Stimulated activated CD8-positive, alpha-beta memory T cell treated with anti-CD3 and anti-CD28 coated beads, Interleukin-4, amount 100 ng/mL, for 4 hours (primary cell): ENCODE measurements around the gene MRPS22.
"Not testable (repeated sequence)": the region's sequence is repeated elsewhere in the genome, so short reads cannot be mapped to it uniquely, and the experiment has no call there.

Experiments used
- DNase-seq, 2 donors: peaks; one replicate each; pipeline ENCODE4 v3.0.0-alpha.2; 2020; ENCODE audit warnings: low read depth in 2 of 2, low spot score in 1 of 2

MRPS22 gene

DNA sequence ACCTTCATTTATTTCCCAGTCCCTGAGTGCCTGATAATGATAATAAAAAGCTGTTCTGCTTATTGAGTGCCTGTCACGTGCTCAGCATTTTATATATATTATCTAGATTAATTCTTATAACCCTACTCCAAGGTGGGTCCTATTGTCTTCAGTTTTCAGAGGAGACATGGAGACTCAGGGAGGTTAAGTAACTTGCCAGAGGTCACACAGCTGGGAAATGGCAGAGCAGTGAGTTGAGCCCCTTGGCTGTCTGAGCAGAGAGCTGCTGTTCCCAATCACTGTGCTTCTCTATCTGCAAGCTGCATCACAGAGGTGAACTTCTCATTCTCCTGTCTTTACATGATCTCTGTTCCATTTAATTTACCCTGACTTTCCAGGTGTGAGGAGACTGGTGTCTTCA lies 32.3 kb upstream of the MRPS22 start:
- no peak for DNase-seq

DNA sequence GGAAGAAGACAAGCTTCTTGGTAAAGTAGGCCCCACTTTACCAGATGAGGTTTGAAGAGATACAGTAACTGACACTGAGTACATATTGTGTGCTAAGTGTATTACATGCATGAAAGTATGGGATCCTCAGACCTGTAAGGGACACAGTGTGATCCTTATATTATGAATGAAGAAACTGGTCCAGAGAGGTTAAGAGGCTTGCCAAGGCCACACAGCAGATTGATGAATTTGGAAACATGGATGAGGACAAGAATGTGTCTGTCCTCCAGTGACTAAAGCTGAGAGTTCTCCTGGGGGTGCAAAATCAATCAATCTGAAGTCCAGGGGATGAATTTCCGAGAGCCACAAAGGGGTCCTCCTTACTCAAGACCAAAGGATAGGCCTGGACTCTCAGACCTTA lies 31.4 kb upstream of the MRPS22 start:
- DNase-seq, result no peak

DNA sequence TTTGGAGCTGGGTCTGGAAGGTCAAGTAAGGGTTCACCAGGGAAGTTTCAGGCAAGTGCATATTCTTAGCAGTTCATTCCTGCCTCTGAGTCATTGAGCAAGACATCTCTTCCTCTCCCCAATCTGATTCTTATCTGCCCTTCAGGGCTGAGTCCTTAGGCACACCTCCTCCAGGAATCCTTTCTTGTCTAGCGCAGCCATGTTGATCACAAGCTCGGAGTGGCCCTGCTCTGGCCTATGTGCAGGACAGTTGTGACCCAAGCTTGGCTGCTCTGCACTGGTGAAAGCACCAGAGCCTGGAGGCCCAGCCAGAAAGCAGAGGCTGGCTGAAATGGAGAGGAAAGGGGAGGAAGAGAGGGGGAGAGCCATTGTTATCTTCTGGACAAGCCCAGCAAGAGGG lies 30.9 kb upstream of the MRPS22 start:
- no peak for DNase-seq

DNA sequence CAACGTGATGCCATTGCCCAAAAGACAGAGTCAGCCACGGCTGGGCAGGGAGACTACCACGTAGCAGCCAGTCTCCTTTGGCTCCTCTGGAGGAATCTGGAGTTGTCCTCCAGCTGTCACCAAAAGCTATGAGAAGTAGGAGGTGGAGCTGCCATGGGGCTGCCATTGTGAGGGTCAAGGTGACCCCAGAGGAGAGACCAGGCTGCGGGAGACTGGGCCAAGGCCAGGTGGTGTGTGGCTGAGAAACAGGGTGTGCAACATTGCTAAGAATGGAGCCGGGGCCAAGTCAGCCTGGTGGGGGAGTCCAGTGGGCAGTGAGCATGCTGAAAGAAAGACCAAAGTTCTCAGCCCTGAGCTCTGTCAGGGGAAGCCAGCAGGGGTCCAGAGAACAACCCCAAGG lies 29.9 kb upstream of the MRPS22 start:
- DNase-seq, result no peak

DNA sequence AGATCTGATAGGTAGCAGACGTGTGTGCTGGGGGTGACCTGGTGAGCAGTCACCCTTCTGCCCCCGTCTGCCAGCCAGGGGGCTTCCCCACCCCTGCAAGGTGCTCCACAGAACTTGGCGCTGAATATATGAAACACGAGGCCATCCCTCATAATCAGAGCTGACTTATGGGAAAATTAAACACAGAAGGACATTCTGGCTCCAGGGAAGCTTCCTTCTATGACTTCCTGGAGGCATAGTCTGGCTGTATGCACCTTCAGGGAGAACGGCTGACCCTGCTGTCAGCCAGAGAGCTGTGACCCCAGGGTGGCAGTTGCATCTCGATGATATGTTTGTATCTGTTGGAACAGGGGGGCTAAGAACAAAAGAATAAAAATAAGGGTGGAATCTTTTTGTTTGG lies 26.6 kb upstream of the MRPS22 start:
- DNase-seq, result no peak

DNA sequence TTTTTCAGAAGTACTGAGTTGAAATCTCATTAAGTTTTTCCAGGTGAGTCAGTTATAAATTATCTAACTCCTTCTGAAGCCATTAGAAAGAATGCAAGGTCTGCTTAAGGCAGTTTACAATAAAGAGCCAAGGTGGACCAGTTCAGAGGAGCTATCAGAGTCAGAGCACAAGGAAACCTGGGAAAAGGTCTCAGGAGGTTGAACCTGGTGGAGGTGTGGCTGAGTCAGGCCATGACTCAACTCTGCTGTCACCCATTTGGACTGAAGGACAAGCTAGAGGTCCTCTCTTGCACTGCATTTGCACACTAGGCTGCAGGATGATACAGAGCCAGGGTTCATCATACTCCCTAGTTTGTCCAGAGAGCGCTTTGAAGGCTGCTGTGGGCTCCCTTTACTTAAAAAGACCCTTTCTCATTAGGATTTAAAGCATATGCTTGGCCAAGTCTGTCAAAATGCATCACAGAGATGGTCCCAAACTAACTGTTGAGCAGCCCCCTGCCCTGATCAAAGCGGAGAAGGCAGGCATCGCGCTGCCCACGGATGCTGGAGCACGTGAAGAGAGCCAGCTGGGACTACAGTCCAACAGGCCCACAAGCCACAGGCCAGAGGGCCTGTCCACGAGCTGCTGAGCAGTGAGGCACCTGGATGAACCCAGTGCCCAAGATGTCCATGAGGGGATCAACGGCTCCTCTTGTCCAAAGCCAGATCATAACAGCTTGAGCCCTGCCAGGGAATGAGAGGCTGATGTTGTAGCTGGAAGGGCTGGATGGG lies 26.0 kb upstream of the MRPS22 start:
- no peak for DNase-seq

DNA sequence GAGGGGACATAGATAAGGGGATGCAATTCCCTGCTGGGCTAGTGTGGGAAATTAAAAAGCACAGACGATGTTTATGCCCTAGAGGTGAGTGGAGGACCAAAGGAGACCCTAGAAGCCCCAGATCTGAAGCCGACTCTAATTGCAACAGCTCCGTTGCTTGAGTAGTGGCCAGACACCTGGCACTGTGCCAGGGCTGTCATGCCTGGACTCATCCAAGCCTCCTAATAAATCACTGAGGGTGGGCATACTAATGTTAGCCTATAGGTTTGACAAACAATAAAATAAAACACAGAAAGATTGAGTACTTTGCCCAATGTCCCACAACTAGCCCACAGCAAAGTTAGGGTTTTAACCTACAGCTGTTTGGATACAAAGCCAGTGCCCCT lies 25.4 kb upstream of the MRPS22 start:
- DNase-seq, result no peak

DNA sequence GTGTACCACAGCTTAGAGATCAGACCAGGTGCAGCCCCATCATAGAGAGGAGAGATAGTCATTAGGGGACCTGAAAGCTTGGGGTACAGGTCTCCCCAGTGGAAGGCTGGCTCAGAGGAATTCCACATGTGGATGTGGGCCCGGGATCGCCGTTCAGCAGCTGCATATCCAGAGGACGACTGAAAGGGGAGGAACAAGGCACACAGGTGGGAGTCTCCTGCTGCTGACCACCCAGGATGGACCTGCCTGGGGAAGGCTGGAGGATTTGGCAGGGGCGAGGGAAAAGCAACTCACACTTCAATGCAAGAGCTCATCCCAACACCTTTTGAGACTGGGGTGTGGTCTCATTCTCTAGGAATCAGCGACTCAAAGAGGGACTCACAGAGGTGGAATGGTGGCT lies 25.0 kb upstream of the MRPS22 start:
- DNase-seq, result no peak

DNA sequence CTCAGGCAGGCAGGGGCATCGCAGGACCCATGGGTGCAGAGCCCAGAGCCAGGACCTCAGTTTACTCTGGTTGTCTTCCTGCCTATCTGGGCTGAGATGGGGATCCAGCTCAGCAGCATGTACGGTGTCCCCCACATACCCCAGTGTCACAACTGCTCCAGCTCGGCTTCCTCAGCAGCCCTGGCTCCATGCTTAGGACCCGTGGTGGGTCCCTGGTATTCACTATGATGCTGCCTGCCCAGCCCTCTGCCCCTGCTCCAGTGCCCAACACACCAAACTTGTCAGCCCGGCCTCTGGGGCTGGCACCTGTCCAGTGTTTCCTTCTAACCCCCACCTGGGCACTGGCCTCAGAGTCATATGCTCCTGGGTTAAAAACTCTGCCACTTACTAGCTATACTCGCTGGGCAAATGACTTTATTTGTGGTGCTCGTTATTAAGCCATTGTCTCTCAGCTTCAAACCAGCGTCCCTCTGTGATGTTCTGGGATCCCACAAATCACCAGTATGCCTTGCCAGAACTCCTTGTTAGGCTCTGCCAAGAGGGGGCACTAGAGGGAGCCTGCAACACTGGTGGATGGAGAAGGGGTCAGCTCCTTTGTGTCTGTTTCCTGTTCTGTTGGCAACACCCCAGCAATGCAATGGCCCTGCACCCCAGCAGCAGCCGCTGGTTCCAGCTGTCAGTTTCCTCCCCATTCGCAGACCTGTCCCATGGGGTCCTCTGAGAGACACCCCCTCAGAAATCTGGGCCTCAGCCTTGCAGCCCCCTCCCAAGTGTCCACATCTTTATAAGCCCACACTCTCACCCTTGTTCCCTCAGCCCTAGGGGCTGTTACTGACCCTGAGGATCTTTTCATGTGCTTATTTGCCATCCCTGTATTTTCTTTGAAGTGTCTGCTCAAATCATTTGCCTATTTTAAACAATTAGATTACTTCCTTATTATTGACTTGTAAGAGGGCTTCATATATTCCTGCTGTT lies 24.1 kb upstream of the MRPS22 start:
- DNase-seq, result no peak

DNA sequence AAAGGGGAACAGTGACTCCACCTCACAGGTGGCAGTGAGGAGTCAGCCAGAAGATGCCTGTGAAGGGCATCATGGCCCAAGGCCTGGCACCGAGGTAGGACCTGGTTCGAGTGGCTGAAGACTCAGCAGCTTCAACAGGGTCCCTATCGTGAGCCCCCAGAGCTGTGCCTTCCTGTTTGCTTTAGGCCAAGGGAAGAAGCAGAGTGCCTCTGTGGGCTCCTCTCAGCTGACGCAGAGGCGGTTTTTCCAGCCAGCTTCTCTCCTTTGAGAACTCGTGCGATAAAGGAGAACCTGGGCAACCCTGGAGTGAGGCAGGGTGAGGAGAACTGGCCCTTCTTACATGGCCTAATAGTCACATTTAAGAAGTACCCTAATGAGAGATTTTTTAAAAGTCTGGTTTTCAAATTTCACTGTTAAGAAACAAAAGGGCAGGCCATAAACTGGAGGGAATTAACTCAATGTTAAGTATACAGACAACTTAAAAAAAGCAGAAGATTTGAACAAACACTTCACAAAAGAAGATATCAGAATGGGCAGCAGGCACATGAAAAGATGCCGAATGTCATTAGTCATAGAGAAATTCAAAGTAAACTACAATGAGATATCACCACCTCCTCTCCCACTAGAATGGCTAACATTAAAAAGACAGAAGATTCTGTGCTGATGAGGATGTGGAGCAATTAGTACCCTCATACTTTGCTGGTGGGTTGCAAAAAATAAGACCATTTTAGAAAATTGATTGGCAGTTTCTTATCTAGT lies 23.1 kb upstream of the MRPS22 start:
- DNase-seq, result no peak

DNA sequence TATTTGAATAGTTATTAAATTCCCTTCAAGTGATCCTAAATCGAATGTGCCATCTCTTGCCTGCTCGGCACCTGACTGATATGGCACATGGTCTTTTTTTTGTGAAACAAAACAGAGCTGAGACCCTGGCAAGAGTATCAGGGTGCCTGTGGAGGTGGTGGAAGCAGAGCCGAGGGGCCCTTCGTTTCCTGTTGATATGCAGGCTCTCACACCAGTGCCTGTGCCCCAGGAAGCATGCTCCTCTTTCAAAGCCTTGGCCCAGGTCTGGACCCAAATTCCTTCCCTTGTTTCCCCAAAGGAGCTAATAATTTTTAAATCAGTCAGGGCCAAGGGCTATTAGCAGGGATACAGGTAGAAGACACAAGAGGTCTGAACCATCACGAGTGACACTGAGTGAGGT lies 21.5 kb upstream of the MRPS22 start:
- DNase-seq, result no peak

DNA sequence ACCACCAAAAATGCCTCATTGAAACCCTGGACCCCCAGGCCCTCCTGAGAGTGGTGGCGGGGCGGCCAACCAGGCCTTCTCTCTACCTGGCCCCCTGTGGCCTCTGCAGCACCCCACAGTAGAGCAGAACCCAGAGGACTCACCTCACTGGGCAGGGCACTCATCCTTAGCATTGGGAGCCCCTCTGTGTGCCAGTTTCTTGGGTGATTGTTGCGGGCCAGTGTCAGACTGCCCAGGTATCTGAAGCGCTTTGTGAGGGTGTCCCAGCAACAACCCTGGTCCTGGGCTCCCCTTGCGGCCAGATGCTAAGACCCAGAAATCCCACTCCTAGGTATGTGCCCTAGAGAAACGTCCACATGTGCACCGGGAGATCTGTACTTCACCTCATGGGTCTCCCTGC lies 20.7 kb upstream of the MRPS22 start:
- DNase-seq, result no peak

DNA sequence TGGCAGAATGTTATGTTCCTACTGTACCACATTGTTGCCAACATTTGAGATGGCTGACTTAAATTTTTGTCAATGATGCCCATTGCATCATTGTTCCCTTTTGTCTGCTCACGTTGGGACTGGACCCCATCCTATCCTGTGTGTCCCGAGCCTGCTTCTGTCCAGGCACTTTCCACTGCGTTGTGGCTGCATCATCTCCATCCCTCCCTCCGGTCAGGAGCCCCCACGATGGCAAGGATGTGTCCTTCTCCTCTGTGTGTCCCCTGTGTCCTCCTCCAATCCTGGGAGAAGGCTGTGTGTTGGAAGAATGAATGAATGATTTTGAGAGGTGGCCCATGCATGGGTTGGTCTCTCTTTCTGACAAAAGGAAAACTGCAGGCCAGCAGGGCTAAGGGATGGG lies 19.4 kb upstream of the MRPS22 start:
- no peak for DNase-seq

DNA sequence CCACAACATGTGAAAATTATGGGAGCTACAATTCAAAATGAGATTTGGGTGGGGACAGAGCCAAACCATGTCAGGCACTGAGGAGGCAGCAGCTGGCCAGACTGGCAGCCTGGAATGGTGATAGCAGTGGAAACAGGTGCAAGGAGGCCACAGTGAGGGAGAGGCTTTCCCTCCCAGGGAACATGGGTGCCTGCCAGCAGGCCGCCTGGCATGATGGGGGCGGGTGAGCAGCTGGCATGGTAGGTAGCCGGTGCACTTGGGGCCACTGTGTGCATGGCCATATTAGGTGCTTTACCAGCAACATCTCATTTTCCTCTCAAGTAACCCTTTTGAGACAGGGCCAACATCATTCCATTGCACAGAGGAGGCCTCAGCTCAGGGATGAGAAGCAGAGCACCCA lies 18.3 kb upstream of the MRPS22 start:
- no peak for DNase-seq

DNA sequence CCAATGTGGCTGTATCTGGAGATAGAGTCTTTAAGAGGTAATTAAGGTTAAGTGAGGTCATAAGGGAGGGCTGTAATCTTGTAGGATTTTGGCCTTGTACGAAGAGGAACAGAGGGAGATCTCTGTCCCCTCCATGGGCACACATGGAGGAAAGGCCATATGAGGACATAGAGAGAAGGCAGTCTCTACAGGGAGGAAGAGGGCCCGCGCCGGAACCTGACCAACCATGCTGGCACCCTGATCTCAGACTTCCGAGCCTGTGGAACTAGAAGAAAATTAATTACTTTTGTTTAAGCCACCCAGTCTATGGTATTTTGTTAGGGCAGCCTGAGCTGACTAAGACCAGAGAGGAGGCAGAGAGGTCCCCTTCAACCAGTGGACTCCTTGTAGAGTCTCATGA lies 17.7 kb upstream of the MRPS22 start:
- no peak for DNase-seq

DNA sequence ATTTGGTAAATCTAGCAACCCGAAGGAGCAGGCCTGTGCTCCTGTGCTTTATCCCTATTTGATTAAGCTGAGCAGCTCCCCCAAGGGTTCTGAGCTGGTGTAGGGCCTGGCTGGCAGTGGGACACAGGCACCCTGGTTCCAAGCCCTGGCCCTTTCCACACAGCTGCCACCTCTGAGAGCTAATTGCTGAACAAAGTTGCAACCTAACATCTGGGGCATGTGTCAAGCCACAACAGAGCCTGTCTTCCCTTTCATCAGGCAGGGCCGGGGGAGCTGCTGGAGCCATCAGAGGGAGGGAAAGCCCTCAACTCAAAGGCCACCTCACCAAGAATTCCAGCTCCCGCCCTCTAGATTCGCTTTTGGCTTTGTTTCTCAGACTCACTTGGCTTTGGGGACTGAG lies 17.1 kb upstream of the MRPS22 start:
- DNase-seq, result no peak

DNA sequence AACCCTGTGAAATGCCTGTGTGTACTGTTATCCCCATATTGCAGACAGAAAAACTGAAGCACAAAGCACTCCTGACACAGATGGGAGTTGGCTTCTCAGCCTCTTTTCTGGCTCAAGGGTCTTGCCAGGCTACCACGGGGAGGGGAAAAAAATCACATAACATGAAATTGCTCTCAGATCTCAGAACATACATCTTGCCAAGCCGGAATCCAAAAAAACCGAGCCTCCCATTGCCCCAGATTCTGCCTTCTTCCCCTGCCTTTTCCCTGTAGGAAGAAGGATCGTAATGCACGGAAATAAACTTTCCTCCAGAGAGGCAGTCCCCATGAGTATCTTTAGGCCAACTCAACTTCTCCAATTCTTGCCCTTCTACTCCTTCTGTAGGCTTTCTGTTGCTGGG lies 16.6 kb upstream of the MRPS22 start:
- DNase-seq, result no peak

DNA sequence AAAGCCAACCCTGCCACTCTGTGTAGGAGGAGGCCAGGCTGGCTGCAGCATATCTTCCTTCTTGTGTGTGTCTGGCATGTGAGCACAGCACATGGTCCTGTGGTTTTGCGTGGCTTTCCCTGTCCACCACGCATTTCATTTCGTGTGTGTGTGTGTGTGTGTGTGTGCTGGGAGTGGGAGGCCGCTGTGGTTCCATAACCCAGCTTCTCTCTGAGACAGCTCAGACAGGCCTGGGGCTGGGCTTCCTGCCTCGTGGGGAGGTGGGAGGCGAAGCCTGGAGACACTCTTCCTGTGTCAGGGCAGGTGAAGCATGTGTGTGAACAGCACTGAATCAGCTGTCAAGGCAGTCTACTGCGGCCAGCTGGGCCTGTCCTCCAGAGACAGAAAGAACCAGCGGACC lies 16.0 kb upstream of the MRPS22 start:
- no peak for DNase-seq

DNA sequence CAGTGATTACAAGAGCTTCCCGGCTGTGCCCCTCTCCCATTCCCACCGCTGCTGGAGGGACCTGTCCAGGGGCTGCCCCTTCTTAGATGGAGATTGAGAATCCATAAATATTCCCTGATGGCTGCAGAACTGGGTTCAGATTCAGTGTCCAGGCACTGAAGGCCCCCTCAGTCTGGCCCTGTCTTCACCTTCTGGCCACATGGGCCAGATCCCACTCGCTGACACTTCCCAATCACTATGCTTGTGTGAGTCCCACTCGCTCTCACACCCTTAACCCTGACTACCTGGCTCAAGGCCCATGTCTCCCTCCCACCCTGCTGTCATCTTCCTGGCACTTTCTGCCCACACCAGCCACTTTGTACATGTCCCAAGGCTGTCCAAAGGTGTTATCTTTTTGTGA lies 15.5 kb upstream of the MRPS22 start:
- no peak for DNase-seq

DNA sequence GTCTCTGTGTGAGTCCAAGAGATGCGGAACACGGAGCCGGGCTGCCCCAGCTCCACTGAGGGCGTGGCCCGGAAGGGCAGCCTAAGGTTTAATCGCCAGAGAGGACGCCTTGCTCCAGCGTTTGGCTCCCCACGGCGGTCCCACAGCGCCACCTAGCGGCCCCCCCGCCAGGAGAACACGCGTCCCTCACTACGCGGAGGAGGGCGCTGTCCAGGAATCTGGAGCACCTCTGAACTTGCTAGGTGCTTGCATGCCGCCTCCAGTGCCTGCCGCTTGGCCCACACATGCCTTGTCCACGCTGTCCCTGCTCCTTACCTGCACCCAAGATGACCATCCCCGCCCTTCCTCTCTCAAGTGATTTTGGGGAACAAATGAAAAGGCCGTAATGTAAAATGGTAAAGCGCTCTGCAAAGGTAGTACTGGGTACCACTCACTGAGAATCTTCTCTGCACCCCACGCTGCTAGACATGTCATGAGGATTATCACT lies 14.4 kb upstream of the MRPS22 start:
- peak; percentile 56 to 76 for DNase-seq

DNA sequence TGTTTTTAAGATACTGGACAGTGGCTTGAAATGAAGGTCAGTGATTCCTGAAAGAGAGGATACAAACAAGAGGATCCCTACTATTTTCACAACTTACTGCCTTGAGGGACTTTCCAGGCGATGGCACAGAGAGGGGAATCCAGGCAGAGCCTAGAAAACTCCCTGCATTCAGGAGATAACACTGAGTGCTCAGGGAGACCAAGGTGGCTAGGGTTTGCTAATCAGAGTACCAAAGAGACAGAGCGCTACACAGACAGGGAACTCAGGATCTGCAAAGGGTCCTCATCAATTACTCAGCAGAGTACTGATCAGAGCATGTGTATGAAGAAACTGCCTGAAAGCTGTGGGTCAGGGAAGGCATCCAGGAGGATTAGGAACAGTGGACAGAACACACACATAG lies 11.7 kb upstream of the MRPS22 start:
- DNase-seq, result no peak

DNA sequence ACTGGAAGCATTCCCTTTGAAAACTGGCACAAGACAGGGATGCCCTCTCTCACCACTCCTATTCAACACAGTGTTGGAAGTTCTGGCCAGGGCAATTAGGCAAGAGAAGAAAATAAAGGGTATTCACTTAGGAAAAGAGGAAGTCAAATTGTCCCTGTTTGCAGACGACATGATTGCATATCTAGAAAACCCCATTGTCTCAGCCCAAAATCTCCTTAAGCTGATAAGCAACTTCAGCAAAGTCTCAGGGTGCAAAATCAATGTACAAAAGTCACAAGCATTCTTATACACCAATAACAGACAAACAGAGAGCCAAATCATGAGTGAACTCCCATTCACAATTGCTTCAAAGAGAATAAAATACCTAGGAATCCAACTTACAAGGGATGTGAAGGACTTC lies 9.1 kb upstream of the MRPS22 start:
- not testable (repeated sequence) for DNase-seq
